ENCODE results near the gene ZNF845.
A peak's percentile ranks its signal among the peaks of the same experiment; 100 is the strongest.
"Not testable (repeated sequence)": the region's sequence is repeated elsewhere in the genome, so short reads cannot be mapped to it uniquely, and the experiment has no call there.

The ZNF845 gene

GRCh38 chr19:53333463-53334449, at the start of gene ZNF845:
TSS of gene ZNF845 (plus strand) at chr19:53333749. CDS start at chr19:53341308, 7,559 bp downstream.
- peak; percentile 54 for DNase-seq

GRCh38 chr19:53285087-53285486, 48.5 kb upstream of the ZNF845 start:
- DNase-seq: no peak

- no peak for DNase-seq
These were observed 42.6 kb upstream of the ZNF845 start for GRCh38 chr19:53290758-53291549.

GRCh38 chr19:53294786-53295441, 38.6 kb upstream of the ZNF845 start:
- no peak for DNase-seq

- not testable (repeated sequence) for DNase-seq
These were observed 32.2 kb upstream of the ZNF845 start for GRCh38 chr19:53301341-53301740.

GRCh38 chr19:53308339-53308811, 25.2 kb upstream of the ZNF845 start:
- DNase-seq: no peak

GRCh38 chr19:53311044-53311443, 22.5 kb upstream of the ZNF845 start:
- no peak for DNase-seq

DNA sequence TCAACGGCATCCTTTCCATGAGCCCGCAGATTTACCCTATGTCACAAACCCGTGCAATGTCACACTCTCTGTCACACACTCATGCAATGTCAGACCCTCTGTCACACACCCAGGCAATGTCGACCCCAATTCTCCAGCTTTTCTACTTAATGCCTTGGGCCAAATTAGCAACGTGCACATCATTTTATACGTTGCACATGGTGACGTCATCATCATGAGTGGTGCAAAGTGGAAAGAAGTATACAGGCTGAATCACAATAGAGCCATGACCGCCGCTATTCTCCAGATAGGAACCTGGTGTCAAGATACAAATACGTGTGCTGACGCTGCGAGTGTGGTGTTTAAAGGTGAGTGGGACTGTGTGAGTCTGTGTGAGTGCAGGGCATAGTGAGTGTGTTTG, 21.7 kb upstream of the ZNF845 start:
- no peak for DNase-seq

- DNase-seq: no peak
These were observed 4.6 kb upstream of the ZNF845 start for GRCh38 chr19:53328967-53329366.

GRCh38 chr19:53332484-53332883, 1.1 kb upstream of the ZNF845 start:
- DNase-seq: no peak

- DNase-seq: no peak
These were observed 485 bp upstream of the ZNF845 start for GRCh38 chr19:53333066-53333462.

GRCh38 chr19:53344403-53344802, 10.9 kb downstream of the ZNF845 start:
- not testable (repeated sequence) for DNase-seq

DNA sequence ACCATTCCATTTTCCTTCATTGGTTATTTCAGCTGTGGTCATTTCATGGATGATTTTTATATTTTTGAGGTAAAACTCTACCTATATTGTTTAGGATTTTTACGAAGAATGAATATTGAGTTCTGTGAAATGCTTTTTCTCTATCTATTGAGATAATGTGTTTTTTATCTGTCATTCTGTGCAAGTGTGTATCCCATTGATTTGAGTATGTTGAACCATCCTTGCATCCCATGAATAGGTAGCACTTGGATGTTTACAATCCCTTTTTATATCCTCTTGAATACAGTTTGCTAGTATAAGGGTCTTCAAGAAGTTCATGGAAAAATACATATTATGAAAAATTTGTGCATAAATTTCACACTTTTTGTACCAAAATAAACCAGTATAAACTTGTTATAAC, 22.2 kb downstream of the ZNF845 start:
- DNase-seq: no peak

GRCh38 chr19:53357821-53358581, 24.5 kb downstream of the ZNF845 start:
- no peak for DNase-seq

DNA sequence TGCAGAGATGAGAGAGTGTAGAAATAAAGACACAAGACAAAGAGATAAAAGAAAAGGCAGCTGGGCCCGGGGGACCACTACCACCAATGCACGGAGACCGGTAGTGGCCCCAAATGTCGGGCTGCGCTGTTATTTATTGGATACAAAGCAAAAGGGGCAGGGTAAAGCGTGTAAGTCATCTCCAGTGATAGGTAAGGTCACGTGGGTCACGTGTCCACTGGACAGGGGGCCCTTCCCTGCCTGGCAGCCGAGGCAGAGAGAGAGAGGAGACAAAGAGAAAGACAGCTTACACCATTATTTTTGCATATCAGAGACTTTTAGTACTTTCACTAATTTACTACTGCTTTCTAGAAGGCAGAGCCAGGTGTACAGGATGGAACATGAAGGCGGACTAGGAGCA, 26.5 kb downstream of the ZNF845 start:
- DNase-seq: not testable (repeated sequence)

DNA sequence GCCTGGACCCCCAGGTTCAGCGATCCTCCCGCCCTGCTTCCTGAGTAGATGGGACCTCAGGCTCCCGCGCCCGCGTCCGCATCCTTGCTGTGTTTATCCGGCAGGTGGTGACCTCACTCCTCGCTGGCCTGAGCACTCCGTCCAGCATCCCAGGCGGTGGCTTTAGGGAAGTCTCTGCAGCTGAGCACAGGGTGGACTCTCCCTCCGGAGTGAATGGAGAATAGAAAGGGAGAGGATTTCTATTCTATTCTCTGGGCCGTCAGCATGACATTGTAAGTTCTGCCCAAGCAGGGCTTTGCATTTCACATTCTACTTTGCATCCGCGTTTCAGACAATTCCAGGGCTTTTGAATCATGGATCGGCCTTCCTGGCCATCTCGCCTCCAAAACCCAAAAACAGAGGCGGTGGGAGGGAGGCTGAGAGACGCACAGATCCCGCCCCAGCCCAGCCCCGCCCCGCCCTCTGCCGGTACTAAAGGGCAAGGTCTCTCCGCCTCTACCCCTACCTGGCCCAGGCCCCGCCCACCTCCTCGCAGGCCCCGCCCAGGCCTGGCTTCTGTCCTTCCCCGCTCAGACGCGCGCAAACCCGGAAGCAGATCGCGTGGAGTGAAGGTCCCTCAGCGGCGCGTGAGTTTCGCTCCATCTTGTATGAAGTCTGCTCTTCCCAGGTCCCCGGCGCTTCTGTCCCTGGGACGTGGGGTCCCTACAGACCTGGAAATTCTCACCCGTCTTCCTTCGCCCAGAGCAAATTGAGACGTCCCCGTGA, 31.8 kb downstream of the ZNF845 start, which contains the start of gene ZNF525:
Gene ZNF525 (plus strand): TSS at position 572 of the 765 bp plus-strand sequence. CDS start 6,577 bp downstream, outside the sequence.
- DNase-seq: peak; percentile 74

DNA sequence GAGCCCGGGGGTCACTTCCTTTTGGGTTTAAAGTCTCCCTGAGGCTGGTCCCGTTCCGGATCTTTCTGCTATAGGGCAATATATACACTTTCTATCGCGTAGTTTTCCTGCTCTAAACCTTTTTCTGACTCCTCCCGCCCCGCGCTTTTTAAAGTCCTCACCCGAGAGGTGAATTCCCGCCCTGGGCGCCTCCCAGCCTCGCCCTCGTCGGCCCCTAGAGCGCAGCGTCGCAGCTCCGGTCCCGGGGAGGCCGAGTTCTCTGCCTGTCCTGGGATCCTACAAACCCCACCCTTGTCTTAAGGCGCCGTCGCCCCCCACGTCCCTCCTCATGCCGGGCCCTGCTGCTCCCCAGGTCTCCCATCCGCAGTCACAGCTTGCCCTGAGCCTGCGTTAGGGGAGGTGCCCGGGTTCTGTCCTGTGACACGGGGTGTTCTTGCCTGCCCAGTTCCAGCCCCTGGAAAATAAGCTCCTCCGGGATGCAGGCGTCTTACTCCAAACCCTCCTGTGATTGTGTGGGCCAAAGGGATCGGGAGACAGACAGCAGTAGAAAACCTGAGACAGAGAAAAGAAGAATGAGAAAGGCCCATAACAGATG, 32.4 kb downstream of the ZNF845 start:
- DNase-seq: no peak

DNA sequence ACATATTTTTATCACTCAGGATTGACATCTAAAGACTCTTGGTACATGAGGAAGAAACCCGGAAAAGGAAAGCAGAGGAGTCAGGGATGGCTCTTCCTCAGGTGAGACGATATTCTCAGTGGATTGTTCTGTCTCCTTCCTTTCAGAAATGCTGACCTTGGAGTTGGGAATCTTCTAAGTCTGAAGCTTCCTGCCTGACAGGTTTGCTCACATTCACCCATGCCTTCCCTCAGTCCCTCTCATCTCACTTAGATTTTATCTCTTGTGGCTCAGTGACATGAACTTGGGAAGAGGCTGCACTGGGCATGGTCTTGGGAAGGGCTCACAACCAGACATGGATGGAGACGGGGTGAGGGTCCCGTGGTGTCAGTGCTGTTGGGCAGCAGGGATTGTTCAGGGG, 38.6 kb downstream of the ZNF845 start:
- DNase-seq: no peak

GRCh38 chr19:53374288-53374687, 40.7 kb downstream of the ZNF845 start:
- DNase-seq: no peak

GRCh38 chr19:53374743-53375142, 41.2 kb downstream of the ZNF845 start:
- DNase-seq: no peak

DNA sequence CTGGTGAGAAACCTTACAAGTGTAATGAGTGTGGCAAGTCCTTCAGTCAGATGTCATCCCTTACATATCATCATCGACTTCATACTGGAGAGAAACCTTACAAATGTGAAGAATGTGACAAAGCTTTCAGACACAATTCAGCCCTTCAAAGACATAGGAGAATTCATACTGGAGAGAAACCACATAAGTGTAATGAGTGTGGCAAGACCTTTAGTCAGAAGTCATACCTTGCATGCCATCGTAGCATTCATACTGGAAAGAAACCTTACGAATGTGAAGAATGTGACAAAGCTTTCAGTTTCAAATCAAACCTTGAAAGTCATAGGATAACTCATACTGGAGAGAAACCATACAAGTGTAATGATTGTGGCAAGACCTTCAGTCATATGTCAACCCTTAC, 47.8 kb downstream of the ZNF845 start:
- no peak for DNase-seq

Data from NCI-H187 treated with DMSO at 0.1 percent for 48 hours (cell line).